Right hindlimb (tissue), 1 donor: Measurements from ENCODE around the gene DEDD2.

Source experiments
- DNase-seq: peaks from one replicate; pipeline ENCODE4 v3.0.0-alpha.2; 2018

The DEDD2 gene

GRCh38 chr19:42226886-42227285 lies 9.4 kb upstream of the DEDD2 start:
- DNase-seq = no peak

GRCh38 chr19:42225718-42226292 lies 8.3 kb upstream of the DEDD2 start:
- no peak for DNase-seq

DNA sequence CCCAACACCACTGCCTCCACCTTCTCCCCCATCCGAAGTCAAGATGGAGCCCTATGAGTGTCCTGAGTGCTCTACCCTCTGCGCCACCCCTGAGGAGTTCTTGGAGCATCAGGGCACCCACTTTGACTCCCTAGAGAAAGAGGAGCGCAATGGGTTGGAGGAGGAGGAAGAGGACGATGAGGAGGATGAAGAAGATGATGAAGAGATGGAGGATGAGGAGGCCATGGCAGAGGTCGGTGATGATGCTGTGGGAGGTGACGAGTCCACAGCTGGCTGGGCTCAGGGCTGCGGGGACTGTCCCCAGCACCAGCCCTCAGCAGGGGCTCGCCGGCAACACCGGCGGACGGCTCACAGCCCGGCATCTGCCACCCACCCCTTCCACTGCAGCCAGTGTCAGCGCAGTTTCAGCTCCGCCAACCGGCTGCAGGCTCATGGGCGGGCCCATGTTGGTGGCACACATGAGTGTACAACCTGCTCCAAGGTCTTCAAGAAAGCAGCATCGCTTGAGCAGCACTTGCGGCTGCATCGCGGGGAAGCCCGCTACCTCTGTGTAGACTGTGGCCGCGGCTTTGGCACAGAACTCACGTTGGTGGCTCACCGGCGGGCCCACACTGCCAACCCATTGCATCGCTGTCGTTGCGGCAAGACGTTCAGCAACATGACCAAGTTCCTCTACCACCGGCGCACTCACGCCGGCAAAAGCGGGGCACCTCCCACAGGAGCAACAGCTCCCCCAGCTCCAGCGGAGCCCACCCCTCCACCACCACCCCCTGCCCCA lies 7.7 kb upstream of the DEDD2 start:
- no peak for DNase-seq

GRCh38 chr19:42220751-42221097 lies 3.2 kb upstream of the DEDD2 start:
- no peak for DNase-seq

DNA sequence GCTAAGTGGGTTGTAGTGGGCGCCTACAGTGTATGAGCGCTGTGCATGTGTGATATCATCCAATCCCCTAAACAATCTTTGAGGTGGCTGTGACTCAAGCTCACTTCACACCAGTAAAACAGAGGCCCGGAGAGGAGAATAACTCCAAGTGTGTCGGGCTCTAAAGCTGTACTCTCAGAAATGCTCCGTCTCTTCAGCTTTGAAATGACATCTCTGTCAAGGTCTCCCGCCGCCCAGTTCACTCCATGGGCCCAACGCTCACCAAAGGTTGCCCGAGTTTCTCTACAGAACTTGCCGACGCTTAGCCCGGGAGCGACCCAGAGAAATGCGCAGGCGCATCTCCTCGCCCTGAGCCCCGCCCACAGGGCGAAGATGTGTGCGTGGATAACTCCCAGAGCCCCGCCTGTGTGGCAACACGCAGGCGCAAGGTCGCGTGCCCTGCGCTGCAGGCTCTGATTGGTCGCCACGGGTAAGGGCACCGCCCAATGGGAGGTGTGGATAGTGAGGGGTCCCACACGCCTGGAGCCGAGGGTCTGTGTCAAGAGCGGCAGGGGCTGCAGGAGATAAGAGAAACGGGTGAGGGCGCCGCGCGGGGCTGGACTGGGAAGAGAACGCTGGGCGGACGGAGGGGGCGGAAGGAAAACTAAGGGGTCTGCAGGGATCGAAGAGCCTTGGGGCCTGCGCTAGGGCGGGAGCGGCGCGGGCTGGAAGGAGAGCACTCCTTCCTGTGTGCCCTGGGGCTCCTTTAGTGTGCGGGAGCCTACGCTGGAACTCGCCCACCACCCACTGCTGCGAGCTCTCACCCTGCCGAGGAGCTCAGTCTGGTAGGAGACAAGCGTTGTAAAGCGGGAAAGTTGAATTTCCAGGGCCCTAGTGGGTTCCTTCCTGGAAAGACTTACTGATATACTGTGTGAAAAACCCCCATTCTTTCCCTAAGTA lies 2.6 kb upstream of the DEDD2 start, which contains the start of gene ZNF526:
TSS of gene ZNF526 (plus strand) at position 501 of the 939 bp plus-strand sequence. CDS start 4,092 bp downstream, outside the sequence.
- peak; percentile 98 for DNase-seq

DNA sequence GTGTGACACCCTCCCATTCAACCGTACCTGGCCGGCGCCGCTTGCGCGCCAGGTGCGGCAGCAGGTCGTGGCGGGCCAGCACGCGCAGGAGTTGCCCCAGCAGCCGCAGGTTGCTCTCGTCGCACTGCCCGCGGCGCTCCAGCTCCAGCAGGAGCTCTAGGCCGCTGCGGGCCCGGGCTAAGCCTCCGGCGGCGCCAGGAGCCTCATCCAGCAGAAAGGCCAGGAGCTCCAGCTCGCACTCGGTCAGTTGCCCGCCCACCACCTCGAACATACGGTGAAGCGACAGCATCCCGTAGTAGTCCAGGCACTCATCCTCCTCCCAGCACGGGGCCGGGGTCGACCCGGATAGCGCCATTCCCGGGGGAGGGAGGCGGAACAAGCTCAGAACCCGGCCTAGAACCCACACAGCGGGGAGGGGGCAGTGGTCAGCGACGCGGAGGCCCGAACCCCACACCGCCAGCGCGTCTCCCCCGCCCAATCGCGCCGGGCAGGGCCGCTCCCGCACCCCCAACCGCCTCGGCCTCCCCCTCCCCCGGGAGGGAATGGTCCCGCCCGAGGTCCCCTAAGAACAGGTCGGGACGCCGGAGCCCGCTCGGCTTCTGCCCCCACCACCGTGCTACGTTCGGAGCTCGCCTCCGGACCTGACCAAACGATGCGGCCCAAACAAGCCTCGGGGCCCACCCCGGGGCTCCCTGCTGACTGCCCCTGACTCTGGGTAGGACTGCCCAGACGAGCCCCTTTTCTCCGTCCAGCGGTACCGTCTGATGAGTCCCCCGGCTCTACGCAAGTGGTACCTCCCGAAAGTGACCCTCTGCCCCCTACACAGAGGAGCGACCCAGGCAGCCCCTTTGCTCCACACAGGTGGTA lies 591 bp downstream of the DEDD2 start:
- peak; percentile 59 for DNase-seq

DNA sequence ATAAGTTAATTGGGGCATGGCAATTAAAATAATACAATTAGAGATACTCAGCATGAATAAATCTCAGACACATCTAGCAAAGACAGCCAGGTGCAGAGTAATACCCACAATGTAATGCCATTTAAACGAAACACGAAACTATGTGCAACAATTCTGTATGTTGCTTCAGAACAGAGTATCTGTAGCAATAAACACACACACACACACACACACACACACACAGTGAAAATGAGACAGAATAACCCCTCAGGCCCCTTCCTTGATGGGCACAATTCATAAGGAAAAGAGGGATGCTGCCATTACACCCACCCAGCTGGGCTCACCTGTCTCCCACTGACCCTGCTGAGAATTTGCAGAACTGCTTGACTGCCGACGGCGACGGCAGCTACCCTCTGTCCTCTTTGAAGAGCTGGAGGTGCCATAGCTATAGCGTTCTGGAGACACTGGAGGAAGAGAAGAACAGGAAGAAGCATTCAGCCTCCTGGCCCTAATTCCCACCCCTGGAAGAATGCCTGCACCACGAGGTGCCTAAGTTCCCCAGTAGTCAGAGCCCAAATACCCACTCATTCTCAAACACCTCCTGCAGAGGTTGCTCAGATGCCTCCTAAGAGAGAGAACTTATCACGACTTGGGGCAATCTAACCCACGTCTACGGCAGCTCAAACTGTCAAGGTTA lies 2.5 kb downstream of the DEDD2 start:
- no peak for DNase-seq

DNA sequence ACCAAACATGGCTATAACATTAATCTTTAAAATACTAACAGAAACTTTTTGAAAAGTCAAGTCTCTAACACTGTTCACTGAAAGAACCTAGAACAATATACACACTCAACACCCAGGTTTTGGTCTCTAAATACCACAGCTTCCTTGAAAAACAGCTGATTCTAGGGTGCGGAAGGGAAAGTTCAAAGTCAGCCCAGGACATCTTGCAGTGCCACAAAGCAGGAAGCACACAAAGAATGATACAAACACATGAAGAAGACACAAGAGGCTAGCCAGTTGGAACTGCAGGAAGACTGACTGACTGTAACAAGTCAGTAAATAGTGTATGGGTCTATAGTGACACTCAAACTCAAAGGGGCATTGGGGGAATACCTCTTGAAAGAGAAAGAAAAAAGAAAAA lies 4.6 kb downstream of the DEDD2 start:
- no peak for DNase-seq

- no peak for DNase-seq
Measured at GRCh38 chr19:42208612-42209011, 8.9 kb downstream of the DEDD2 start.

DNA sequence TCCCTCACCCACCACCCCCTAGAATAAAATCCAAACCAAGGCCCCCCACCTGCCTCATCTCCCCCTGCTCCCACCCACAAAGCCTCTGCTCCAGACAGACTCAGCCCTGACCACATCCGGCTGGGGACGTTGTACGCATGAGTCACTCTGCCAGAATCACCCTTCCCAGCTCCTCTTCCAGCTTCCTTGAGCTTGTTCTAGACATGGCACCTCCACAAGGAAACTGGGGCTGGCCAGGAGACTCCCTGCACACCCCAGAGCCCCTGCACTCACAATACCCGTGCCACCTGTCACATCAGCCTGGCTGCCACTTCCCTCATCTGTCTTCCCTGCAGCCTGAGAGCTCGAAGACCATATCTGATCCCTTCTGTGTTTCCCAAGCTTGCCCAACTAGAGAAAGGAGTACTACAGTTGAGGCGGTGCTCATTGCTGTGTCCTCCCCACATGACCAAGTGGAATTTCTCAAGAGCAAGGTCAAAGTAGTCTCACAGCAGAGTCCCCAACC lies 9.7 kb downstream of the DEDD2 start:
- no peak for DNase-seq

DNA sequence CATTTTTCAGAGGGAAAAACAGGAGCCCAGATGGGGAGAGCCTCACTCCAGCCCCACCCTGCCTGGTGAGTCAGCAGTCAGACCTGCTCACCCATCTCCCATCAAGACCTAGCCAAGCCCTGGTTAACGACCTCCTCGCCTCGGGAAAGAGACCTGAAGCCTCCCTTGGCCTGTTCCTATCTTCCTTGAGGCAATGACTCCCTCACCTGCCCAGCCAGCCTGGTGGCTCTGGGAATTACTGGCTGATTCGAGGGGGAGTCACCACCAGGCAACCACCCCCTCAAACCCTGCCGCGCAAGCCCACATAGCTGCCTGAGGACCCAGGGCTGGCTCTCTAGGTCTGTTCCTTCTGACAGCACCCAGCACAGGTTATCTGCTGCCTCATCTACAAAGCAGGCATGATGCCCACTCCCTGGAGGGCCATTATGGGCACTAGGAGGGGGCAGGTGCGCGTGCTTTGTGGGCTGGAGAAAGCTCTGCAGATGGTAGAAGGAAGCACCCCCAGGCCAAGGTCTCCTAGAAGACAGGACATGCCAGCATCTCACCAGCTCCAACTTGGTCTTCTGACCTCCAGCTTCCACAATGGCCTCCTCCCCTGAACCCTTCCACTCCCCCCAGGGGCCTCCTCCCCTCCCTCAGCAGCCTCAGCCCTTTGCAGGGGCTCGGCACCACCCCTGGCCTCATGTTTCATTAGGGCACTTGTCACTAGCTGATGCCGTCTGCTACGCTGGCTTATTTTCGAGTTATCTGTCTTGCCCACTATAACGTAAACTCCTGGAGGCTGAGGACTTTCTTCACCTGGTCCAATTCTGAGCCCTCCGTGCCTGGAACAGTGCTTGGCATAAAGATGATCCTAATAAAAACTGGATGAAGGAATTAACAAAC lies 10.4 kb downstream of the DEDD2 start:
- no peak for DNase-seq

GRCh38 chr19:42204664-42205063 lies 12.8 kb downstream of the DEDD2 start:
- DNase-seq = no peak

DNA sequence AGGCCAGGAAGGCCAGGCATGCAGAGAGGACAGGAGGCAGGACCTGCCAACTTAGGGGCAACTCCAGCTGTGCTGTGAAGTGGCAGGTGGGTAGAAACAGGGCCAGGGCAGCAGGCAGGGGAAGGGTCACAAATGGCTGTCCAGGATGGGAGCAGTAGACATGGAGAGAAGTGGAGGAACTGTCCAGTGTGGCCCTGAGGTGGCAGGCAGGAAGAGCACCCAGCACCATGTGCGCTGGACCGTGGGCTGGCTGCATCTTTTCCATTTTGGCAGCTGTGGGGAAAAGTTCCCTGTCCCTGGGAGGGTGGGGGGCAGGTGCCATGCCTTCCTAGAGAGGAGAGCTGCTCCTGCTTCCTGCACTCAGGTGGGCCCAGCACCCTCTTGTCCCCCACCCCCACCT lies 13.8 kb downstream of the DEDD2 start:
- DNase-seq = no peak

GRCh38 chr19:42202290-42202880 lies 15.1 kb downstream of the DEDD2 start:
- DNase-seq = no peak

DNA sequence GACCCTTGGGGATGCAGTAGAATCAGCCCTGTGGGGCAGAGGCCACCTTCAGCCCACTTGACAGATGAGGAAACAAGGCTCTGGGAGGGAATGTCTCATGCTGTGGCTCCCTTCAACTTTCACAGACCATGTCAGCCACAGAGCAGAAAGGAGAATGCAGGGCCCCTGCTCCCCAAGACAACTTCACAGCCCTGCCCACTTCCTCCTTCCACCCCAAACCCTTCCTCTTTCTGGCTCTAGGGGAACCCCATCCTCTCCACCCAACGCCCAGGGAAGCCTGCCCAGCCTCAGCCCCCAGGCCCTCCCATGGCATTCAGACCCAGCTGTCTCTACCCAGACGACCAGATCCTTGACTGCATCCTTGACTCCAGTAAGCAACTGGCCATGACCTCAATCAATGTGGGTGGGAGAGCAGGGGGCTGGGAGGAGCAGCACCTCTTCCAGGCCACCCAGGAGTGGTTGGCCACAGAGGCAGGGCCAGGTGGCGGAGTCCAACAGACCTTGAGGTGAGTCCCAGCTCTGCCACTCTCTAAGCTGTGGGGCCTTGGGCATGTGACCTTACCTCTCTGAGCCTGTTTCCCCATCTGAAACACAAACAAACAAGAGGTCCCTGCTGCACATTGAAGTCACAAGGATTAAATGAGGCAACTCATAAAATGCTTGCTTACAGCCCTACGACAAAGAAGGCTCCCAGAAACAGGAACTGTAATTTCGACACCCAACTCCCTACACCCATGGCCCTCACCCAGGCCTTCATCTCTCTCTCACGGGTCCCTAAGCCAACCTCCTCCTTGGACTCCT lies 15.8 kb downstream of the DEDD2 start:
- no peak for DNase-seq

- no peak for DNase-seq
Measured at GRCh38 chr19:42200116-42200715, 17.3 kb downstream of the DEDD2 start.

- no peak for DNase-seq
Measured at GRCh38 chr19:42199440-42200115, 17.9 kb downstream of the DEDD2 start.

GRCh38 chr19:42198676-42199439 lies 18.6 kb downstream of the DEDD2 start:
- DNase-seq = no peak
